Measurements from ENCODE around the gene TBX3.

Gene TBX3

GRCh38 chr12:114666746-114667668, 17.0 kb downstream of the TBX3 start:
- DNase-seq, result peak; percentile 82

GRCh38 chr12:114665411-114666260, 18.3 kb downstream of the TBX3 start:
- DNase-seq, result peak; percentile 66

- DNase-seq, result peak; percentile 44
Measured at GRCh38 chr12:114664651-114665320, 19.2 kb downstream of the TBX3 start.

GRCh38 chr12:114662512-114663177, 21.3 kb downstream of the TBX3 start:
- peak; percentile 87 for DNase-seq

GRCh38 chr12:114661245-114661644, 22.7 kb downstream of the TBX3 start:
- no peak for DNase-seq

- DNase-seq, result peak; percentile 15
Measured at GRCh38 chr12:114659084-114659483, 24.9 kb downstream of the TBX3 start.

GRCh38 chr12:114658002-114658441, 26.0 kb downstream of the TBX3 start:
- no peak for DNase-seq

GRCh38 chr12:114657597-114657920, 26.4 kb downstream of the TBX3 start:
- DNase-seq, result no peak

GRCh38 chr12:114656906-114657596, 26.9 kb downstream of the TBX3 start:
- peak; percentile 30 for DNase-seq

- no peak for DNase-seq
Measured at GRCh38 chr12:114655934-114656749, 27.8 kb downstream of the TBX3 start.

- no peak for DNase-seq
Measured at GRCh38 chr12:114649585-114649984, 34.4 kb downstream of the TBX3 start.

- no peak for DNase-seq
Measured at GRCh38 chr12:114648711-114649110, 35.3 kb downstream of the TBX3 start.

- DNase-seq, result no peak
Measured at GRCh38 chr12:114638790-114639435, 45.1 kb downstream of the TBX3 start.

GRCh38 chr12:114636723-114637480, 47.1 kb downstream of the TBX3 start:
- DNase-seq, result no peak

- no peak for DNase-seq
Measured at GRCh38 chr12:114631242-114631641, 52.7 kb downstream of the TBX3 start.

- no peak for DNase-seq
Measured at GRCh38 chr12:114628199-114628598, 55.8 kb downstream of the TBX3 start.

- DNase-seq, result no peak
Measured at GRCh38 chr12:114627393-114627792, 56.6 kb downstream of the TBX3 start.

GRCh38 chr12:114625294-114625851, 58.6 kb downstream of the TBX3 start:
- peak; percentile 77 for DNase-seq

GRCh38 chr12:114623737-114624136, 60.2 kb downstream of the TBX3 start:
- DNase-seq, result no peak

Measured in eye (tissue), 1 donor.